ENCODE data around the gene HSPG2.

- TF ChIP-seq, protein P1, sequence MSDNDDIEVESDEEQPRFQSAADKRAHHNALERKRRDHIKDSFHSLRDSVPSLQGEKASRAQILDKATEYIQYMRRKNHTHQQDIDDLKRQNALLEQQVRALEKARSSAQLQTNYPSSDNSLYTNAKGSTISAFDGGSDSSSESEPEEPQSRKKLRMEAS (IDR thresholded peaks at IDR 0.05; ENCODE audit: low read depth, low read length) = no peak
- TF ChIP-seq CTCF (IDR thresholded peaks at IDR 0.05 in 2 of 3, conservative IDR thresholded peaks at IDR 0.05 in 1 of 3; ENCODE audit: control insufficient read depth in 2 of 3, extremely low read depth in 1 of 3, insufficient read depth in 1 of 3, low read depth in 3 of 3, low read length in 3 of 3) = no peak
- no peak for TF ChIP-seq NFIC (IDR thresholded peaks at IDR 0.05; ENCODE audit: low read depth, low read length)
- TF ChIP-seq POLR2A (IDR thresholded peaks at IDR 0.05; ENCODE audit: low read depth, low read length) = no peak
- TF ChIP-seq BHLHE40 (IDR thresholded peaks at IDR 0.05; ENCODE audit: borderline replicate concordance in 1 of 2, low read depth in 2 of 2, low read length in 1 of 2) = no peak
- no peak for TF ChIP-seq SREBF1 (IDR thresholded peaks at IDR 0.05; ENCODE audit: low read length)
Measured at GRCh38 chr1:21849909-21850576, 87.1 kb downstream of the HSPG2 start.

All from GM12878 (cell line).